Fibroblast of upper back skin (primary cell): ENCODE data around the gene TNFRSF6B.
A peak's percentile ranks its signal among the peaks of the same experiment; 100 is the strongest.
"Not testable (repeated sequence)": the region's sequence is repeated elsewhere in the genome, so short reads cannot be mapped to it uniquely, and the experiment has no call there.

Experiments used
- DNase-seq: peaks from one replicate; pipeline ENCODE4 v3.0.0-alpha.2; 2013

Gene TNFRSF6B

DNA sequence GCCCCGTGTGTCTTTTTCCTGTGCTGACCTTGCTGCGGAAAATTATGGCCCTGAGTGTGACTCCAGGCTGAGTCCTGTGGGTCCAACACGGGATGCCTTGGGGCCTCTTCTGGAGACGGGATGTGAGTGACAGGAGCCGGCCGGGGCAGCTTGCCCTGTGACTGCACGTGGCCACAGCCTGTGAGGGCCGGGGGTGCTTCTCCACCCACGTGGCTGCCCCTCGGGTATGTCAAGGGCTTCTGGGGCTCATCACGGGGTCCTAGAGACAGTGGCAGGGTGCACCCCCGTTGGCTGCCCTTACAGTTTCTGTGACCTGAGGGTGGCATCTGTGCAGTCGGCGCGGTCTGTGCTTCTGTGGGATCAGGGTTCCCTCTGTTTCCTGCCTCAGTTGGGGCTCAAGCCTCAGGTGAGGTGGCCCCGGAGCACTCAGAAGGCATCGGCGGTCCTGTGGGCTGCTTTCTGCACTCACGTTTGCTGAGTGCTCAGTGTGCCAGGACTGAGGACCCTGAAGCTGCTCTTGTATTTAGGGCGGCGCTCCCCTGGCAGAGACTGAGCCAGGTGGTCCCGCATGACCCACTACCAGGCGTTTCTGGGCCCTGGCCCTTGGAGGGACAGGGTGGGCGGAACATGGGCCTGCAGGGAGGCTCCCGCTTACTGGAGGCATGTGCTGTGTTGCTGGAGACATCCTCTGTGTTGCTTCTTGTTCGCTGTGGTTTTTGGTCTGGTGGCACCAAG is 33.0 kb upstream of the TNFRSF6B start:
- no peak for DNase-seq

DNA sequence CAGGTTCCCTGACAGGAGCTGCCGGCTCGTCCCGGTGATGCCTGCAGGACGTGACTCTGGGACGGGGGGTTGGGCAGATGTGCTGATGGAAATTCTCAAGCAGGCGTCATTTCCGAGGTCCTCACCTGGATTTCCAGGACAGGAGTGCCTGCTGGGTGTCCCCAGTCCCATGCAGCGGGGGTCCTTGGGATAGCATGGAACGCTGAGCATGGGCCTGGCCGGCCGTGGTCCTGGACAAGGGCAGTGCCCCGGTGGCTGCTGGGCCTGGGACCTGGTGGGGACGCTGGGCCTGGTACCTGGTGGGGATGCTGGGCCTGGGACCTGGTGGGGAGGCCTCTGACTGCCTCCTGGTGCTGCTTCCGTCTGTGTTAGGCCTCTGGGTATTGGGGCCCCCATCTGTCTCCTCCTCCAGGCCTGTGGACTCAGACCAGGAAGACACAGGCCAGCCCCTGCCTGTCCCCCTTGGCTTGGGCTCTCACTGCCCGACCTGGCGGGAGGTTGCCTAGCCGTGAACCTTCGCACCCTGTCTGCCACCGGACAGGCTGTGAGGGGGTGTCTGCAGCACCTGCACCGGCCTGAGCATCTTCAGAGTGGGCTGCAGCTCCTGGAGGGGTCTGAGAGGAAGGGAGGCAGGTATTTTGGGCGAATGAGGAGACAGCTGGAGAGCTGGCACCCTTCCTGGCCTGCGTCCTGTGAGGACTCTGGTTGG is 32.2 kb upstream of the TNFRSF6B start:
- DNase-seq: no peak

DNA sequence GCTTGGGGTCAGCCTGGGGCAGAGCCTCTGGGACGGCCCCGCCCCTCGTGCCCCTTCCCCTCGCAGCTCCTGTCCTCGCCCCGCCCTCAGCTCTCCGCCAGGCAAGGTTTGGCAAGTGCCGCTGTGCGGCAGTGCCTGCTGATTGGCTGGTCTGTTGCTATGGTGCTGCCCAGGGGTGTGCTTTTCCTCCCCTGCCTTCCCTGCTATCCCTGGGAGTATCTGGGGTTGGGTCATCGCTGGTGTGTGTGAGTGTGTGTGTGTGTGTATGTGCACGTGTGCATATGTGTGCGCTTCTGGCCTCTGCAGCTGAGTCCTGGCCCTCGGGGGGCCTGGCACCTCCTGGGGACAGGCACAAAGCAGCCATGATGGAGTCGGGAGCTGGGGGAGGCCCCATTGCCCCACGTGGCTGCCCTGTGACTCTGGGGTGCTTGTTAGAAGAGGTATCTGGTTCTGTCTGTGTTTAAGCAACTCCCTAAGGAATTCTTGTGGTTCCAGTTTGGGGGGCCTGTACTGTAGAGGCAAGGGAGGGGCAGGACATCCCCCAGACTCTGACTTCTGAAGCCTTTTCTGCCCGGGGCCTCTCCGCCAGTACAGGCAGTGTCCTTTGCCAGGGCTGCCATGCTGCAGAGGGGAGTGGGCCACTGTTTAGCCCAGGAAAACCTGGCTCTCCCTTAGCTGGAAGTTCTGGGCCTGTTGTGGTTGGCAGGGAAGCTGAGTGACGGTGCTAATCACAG is 31.4 kb upstream of the TNFRSF6B start:
- peak; percentile 18 for DNase-seq

DNA sequence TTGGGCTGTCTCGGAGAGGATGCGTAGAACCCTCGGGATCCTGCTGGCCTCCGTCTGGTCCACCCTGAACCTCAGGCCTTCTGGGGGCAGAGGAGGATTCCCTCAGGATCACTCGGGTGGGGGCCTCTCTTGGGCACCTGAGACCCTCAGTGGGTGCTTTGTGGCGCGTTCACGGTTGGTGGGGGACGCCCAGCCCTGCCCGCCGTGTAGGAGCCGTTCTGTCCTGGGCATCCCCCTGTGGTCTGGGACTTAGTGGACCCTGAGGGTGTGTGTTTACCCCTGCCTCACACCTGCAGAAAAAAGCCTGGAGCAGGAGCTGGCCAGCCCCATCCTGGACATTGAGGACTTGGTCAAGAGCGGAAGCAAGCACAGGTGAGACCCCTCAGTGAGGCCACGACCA is 30.7 kb upstream of the TNFRSF6B start:
- no peak for DNase-seq

DNA sequence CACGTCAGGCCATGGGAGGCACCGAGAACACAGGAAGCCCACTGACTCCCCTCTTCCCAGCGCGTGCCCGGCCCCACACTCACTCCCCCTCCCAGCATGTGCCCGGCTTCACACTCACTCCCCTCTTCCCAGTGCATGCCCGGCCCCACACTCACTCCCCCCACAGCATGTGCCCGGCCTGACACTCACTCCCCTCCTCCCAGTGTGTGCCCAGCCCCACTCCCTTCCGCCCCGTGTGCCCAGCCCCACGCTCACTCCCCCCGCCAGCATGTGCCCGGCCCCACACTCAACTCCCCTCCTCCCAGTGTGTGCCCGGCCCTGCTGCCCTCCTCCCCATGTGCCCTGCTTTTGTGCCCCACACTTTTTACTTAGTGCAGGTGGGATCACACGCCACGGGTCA is 28.6 kb upstream of the TNFRSF6B start:
- DNase-seq: no peak

DNA sequence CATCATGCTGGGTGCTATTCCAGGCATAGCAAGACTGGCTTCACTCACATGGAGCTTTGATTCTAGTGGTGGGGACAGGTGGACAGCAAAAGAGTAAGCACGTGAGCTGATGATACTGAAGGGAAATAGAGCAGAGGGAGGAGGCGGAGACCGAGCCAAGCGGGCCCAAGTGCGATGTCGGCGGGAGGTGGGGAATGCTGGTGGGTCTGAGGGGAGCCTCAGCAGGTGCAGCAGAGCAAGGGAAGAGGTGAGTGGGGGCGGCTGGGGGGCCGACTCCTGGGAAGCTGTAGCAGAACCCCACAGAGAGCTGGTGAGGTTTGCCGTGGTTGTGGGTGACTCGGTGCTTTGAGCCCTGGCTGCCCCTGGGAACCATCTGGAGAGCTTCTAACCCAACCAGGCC is 28.1 kb upstream of the TNFRSF6B start:
- no peak for DNase-seq

DNA sequence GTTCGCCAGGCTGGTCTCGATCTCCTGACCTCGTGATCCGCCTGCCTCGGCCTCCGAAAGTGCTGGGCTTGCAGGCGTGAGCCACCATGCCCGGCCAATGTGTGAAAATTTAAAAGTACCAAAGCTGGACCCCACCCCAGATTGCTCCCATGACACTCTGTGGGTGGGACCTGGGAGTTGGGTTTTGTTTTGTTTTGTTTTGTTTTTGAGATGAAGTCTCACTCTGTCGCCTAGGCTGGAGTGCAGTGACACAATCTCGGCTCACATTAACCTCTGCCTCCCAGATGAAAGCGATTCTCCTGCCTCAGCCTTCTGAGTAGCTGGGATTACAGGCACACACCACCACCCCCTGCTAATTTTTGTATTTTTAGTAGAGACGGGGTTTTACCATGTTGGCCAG is 24.8 kb upstream of the TNFRSF6B start:
- not testable (repeated sequence) for DNase-seq

DNA sequence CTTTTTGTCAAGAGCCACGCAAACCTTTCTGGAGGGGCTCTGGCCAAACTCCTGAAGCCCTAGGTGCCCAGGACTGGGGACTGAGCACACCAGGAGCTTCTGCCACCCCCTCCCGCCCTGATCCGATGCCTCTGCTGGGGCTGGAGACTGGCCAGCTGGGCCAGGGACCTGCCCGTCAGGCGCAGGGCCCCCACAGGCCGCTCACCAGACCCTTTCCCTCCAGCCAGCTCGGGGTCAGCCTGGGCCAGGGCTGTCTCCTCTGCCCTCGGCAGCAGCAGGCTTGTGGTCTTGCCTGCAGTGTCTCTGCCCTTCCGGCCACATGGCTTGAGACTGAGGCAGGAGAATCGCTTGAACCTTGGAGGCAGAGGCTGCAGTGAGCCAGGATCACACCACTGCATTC is 23.8 kb upstream of the TNFRSF6B start:
- no peak for DNase-seq

DNA sequence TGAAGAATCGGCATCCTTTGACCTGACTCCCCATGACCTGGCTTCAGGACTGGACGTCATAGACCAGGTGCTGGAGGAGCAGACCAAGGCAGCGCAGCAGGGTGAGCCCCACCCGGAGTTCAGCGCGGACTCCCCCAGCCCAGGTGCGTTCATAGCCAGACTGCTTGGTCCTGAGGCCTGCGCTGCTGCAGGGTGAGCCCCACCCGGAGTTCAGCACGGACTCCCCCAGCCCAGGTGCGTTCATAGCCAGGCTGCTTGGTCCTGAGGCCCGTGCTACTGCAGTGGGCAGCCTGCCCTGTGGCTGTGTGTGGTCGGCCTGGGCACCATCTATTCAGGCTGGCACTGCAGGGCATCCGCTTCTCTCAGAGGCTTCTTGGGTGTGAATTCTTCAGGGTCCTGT is 22.5 kb upstream of the TNFRSF6B start:
- DNase-seq: no peak

DNA sequence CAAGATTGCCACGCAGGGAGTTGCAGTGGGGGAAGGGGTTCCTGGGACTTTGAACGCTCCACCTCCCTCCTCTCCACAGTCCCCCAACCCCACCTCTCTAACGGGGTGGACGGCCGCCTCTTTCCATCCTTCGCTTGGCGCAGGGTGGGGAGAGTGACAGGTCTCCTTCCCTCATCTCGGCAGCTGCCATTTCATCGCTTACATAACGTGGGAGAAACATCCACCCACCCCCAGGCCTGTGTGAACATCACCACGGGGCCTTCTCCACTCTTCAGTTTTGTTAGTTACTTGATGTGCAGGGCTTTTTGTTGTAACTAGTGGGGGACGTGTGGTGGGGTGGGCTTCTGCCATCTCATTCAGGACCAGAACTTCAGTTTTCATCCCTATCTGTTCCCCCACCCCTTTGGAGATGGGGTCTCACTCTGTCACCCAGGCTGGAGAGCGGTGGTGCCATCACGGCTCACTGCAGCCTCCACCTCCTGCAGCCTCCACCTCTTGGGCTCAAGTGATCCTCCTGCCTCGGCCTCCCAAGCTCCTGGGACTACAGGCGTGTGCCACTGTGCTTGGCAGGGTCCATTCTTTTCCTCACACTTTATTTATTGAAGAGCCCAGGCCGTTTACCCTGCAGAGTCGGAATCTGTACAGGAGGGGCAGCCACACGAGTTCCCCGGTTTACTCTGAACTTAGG is 20.6 kb upstream of the TNFRSF6B start:
- no peak for DNase-seq

DNA sequence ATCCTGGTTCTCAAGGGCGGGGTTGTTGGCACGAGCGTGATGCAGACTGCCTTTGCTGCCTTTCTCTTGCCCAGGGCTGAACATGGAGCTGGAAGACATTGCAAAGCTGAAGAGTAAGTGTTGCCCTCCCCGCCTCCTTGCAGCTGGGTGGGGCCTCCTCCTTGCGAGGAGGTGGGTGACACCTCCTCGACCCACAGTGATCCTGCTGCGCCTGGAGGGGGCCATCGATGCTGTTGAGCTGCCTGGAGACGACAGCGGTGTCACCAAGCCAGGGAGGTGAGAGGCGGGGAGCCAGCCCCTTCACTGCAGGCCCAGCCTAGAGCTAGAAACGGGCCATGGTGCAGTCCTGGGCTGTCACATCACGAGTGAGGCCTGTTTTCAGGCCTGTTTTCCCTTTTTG is 18.4 kb upstream of the TNFRSF6B start:
- no peak for DNase-seq

DNA sequence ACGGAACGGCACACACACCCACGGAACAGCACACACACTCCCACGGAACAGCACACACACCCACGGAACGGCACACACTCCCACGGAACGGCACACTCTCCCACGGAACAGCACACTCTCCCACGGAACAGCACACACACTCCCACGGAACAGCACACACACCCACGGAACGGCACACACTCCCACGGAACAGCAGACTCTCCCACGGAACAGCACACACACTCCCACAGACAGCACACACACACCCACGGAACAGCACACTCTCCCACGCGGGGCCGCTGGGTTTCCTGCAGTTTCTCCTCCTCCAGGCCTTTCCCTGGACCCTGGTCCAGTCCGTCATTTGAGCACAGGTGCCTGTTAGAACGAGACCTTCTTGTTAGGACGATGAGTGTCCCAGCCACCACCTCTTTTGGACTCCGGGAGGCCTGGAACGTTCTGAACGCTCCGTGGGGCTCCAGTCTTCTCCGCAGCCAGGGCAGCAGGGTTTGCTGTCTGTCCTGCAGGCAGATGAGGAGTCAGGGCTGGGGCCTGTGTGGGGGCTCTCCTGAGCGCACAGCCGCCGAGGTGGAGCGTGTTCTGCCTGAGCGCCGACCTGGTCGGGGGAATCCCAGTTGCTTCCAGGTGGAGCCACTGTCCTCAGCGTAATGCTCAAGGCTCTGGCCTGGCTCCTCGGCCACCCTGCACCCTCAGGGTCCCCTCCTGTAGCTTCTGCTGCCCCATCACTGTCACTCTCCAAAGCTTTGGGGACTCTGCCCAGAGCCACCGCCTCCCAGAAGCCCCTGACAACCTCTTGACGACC is 17.6 kb upstream of the TNFRSF6B start:
- DNase-seq: no peak

DNA sequence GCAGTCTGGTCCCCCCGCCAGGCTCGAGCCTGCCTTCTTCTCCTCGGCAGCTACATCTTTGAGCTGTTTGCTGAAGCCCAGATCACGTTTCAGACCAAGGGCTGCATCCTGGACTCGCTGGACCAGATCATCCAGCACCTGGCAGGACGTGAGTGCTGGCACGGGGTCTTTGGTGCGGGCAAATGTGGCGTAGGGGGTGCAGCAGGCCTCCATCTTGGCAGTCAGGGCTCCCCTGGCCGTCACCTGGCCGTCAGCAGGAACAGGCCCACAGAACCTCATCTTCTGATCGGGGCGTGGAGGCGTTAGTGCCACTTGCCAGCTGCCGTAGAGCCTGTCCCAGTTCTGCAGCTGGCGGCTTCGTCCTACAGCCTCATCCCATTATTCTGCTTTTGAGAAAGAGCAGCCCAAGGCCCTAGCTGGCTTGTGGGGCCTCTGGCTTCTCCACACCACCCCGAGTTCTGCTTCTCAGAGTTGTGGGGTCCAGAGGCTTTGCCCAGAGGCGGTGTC is 16.6 kb upstream of the TNFRSF6B start:
- DNase-seq: no peak

DNA sequence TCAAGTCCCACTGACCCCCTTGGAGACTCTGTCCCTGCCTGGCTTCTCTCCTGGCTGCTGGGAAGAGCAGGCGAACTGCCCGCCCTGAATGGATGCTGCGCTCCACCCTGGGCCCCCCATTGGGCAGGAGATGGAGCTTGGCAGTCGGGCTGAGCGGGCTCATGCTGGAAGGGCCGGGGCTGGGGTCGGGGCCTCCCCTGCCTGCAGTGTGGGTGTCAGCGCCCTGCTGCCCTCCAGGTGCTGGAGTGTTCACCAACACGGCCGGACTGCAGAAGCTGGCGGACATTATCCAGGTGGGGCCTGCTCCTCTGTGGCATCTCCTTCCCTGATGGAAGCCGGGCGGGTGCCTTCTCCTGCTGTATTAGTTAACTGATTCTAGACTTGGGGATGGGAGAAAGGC is 16.0 kb upstream of the TNFRSF6B start:
- DNase-seq: no peak

DNA sequence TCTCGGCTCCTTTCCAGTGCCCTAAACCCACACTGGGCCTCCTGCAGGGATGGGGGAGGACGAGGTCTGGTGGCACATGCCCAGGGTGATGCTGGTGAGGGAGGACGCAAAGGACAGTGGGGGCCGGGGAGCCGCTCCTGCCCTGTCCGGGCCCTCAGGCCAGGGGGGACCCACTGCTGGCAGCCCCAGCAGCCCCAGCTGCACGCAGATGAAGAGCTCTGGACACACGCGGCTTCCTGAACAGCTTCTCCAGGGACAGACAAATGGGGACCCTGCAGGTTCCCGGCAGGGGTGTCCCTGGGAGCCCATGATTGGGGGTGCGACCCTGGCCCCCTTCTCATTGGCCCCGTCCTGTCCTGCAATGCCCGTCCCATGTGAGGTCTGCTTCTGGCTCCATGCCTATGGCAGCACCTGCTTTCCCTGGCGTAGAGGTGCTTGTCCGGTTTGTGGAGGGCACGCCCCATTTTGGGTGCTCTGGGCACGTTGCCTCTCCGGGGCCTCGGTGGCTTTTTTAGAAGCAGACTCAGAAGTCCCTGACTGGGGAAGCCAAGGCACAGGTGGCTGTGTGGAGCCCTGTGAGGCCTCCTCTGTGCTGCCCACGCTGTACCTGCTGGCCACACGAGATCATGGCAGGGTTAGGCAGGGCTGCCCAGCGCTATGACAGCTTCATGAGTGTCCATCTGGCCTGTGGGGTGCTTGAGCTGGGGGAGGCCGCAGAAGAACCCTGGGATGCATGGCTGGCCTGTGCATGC is 15.4 kb upstream of the TNFRSF6B start:
- DNase-seq: no peak

DNA sequence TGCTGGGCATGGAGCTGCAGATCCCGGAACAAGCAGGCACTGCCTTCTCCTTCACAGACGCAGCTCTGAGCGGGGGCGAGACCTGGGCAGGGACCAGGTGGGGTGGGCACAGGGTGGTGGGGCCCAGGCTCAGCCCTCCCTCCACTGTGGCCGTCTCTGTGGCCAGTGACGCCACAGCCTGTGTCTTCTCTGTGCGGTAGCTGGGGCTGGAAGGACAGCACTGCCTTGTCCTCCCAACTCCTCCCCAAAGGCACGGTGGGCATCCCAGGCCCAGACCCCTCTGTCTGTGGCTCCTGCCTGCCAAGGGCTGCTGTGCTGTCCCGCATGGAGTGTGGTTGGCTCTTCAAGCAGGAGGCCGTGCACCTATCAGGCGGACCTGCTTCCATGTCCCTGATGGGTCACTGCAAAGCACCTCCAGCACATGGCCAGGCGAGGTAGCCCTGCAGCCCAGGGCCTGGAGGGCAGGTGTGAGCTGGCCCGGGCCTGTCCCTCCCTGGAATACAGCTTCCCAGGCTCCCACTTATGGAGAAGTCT is 14.8 kb upstream of the TNFRSF6B start:
- DNase-seq: no peak

DNA sequence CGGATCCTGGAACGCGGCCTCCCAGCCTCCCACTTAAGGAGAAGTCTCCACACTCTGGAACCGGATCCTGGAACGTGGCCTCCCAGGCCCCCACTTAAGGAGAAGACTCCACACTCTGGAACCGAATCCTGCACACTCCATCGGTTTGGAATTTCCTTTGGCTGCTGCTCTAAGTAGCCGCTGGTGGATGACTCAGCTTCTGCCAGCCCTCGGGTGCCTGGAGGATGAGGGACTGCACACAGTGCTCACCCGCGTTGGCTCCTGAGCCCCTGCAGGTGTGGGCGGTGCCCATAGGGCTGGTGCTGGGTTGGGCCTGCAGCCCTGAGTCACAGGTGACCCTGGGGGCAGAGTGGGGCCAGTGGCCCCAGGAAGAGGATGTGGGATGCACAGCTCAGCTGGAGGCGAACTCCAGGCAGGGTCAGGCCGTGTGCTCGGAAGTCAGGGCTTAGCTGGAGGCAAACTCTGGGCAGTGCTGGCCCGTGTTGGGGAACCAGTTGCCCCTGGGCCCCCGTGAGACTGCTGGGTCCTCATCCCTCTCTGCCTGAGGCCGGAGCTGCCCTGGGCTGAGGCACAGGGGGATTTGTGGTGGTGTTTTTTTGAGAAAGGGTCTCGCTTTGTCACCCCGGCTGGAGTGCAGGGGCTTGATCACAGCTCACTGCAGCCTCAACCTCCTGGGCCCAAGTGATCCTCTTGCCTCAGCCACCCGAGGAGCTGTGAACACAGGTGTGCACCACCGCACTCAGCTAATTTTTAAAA is 13.9 kb upstream of the TNFRSF6B start:
- DNase-seq: peak; percentile 96

DNA sequence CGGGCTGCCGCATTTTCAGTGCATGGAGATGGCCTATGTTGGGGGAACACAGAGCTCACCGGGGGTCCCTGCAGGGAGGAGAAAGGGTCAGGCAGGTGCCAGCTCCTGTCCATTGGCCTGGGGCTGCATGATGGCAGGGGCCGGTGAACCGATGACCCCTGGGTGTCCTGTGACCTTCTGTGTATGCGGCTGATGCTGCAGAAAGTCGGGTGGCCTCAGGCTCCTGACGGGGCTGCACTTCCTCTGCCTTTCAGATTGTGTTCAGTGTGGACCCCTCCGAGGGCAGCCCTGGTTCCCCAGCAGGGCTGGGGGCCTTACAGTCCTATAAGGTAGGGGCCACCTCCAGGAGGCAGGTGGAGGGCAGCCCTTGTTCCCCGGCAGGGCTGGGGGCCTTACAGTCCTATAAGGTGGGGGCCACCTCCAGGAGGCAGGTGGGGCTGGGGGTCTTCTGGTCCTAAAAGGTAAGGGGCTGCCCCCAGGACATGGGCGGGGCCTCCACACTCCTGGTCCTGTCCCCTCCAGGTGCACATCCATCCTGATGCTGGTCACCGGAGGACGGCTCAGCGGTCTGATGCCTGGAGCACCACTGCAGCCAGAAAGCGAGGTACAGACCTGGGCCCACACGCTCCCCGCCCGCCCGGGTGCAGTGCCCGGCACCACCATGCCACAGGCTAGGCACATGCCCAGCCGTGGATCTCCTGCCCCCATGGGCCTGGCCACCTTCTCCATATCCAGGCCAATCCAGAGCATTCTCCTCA is 11.0 kb upstream of the TNFRSF6B start:
- no peak for DNase-seq

DNA sequence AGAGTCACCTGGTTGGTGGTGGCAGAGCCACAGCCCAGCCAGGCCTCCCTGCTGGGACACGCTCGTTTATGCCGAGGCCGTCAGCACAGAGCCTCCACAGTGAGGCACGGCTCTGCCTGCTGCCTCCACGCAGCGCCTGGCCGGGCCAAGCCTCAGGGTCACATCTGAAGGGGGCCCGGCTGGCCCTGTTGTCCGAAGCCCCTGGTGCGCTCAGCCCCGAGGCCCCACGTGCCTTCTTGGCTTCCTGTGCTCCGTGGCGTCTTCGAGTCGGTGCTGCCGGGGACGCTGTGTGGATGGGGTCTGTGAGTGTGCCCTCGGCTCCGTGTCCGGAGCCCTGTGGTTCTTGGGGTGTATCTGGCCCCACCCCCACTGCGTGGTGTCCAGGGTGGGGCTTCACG is 10.4 kb upstream of the TNFRSF6B start:
- DNase-seq: no peak
